ENCODE data around the gene PRKN. TPM values are rescaled to one million over a fixed set of nuclear protein-coding genes. Genes with fewer than 3 reads are reported as not detected.

PRKN gene
- total RNA-seq, 2 donors from 2014 or later, result 15.7 to 19.3 TPM

GRCh38 chr6:161634916-161635315, 1092.7 kb downstream of the PRKN start:
- peaks cover 0 to 10% of the 10 kb centered on the region in 2 donors for H3K4me1 ChIP-seq
- no peak for TF ChIP-seq CTCF (IDR thresholded peaks at IDR 0.05)
- no peak for DNase-seq (ENCODE audit: low spot score)
- no peaks in the 10 kb centered on the region for H3K27me3 ChIP-seq
- no peaks in the 10 kb centered on the region for H3K9me3 ChIP-seq
- H3K27ac ChIP-seq, result no peak overlapping the region
- H3K36me3 ChIP-seq, result no peaks in the 10 kb centered on the region
- H3K4me3 ChIP-seq, result no peak overlapping the region

- DNase-seq (ENCODE audit: low spot score), result no peak
- no peaks in the 10 kb centered on the region for H3K27me3 ChIP-seq
- H3K4me1 ChIP-seq, result peaks cover 0 to 10% of the 10 kb centered on the region in 2 donors
- no peaks in the 10 kb centered on the region for H3K9me3 ChIP-seq
- no peaks in the 10 kb centered on the region for H3K36me3 ChIP-seq
- H3K27ac ChIP-seq, result no peak overlapping the region
- no peak overlapping the region for H3K4me3 ChIP-seq
- TF ChIP-seq CTCF (IDR thresholded peaks at IDR 0.05), result no peak
Observed at GRCh38 chr6:161631676-161632194, 1095.8 kb downstream of the PRKN start.

GRCh38 chr6:161630674-161631073, 1096.9 kb downstream of the PRKN start:
- Histone ChIP-seq H3K27me3 (no peaks in the 10 kb centered on the region), H3K4me1 (peaks cover 0 to 10% of the 10 kb centered on the region in 2 donors), H3K9me3 (no peaks in the 10 kb centered on the region), H3K36me3 (no peaks in the 10 kb centered on the region), H3K27ac (no peak overlapping the region), H3K4me3 (no peak overlapping the region)
- no peak for DNase-seq (ENCODE audit: low spot score)
- no peak for TF ChIP-seq CTCF (IDR thresholded peaks at IDR 0.05)

GRCh38 chr6:161626132-161626676, 1101.4 kb downstream of the PRKN start:
- Histone ChIP-seq H3K27me3 (no peaks in the 10 kb centered on the region), H3K4me3 (no peak overlapping the region), H3K4me1 (peaks cover 0 to 15% of the 10 kb centered on the region in 2 donors), H3K9me3 (no peaks in the 10 kb centered on the region), H3K36me3 (no peaks in the 10 kb centered on the region), H3K27ac (no peak overlapping the region)
- DNase-seq (ENCODE audit: low spot score), result no peak
- TF ChIP-seq CTCF (IDR thresholded peaks at IDR 0.05), result no peak

- TF ChIP-seq CTCF (IDR thresholded peaks at IDR 0.05), result no peak
- Histone ChIP-seq H3K36me3 (no peaks in the 10 kb centered on the region), H3K4me3 (no peak overlapping the region), H3K27ac (no peak overlapping the region), H3K4me1 (peaks cover 0 to 11% of the 10 kb centered on the region in 2 donors), H3K9me3 (no peaks in the 10 kb centered on the region), H3K27me3 (no peaks in the 10 kb centered on the region)
- DNase-seq (ENCODE audit: low spot score), result no peak
Observed at GRCh38 chr6:161624111-161624510, 1103.5 kb downstream of the PRKN start.

GRCh38 chr6:161622779-161623178, 1104.8 kb downstream of the PRKN start:
- Histone ChIP-seq H3K9me3 (no peaks in the 10 kb centered on the region), H3K4me1 (peaks cover 0 to 11% of the 10 kb centered on the region in 2 donors), H3K27me3 (no peaks in the 10 kb centered on the region), H3K4me3 (no peak overlapping the region), H3K27ac (no peak overlapping the region), H3K36me3 (no peaks in the 10 kb centered on the region)
- no peak for DNase-seq (ENCODE audit: low spot score)
- no peak for TF ChIP-seq CTCF (IDR thresholded peaks at IDR 0.05)
